Mucosa of rectum (tissue), 2 donors: Measurements from ENCODE around the gene CCNK.

Experiments
- H3K27ac ChIP-seq, 2 donors: one replicate each; pipeline ENCODE4 v1.7.0; 2013; ENCODE audit warnings: inconsistent platforms in 2 of 2, low read depth in 2 of 2, low read length in 2 of 2
- H3K27me3 ChIP-seq, 2 donors: one replicate each; pipeline ENCODE4 v1.7.0; 2013; ENCODE audit warnings: low read length in 2 of 2; ENCODE audit not compliant: control insufficient read depth in 2 of 2, insufficient read depth in 2 of 2
- H3K36me3 ChIP-seq, 2 donors: one replicate each; pipeline ENCODE4 v1.7.0; 2013; ENCODE audit warnings: low read length in 2 of 2; ENCODE audit not compliant: control insufficient read depth in 2 of 2, insufficient read depth in 2 of 2
- H3K4me1 ChIP-seq, 2 donors: one replicate each; pipeline ENCODE4 v1.7.0; 2013; ENCODE audit warnings: low read length in 2 of 2, mild to moderate bottlenecking in 1 of 2; ENCODE audit not compliant: control insufficient read depth in 2 of 2, insufficient read depth in 2 of 2
- H3K4me3 ChIP-seq, 2 donors: one replicate each; pipeline ENCODE4 v1.7.0; 2013; ENCODE audit warnings: low read length in 2 of 2
- H3K9ac ChIP-seq, 2 donors: one replicate each; pipeline ENCODE4 v1.7.0; 2013; ENCODE audit warnings: low read length in 2 of 2, low read depth in 1 of 2, mild to moderate bottlenecking in 1 of 2
- H3K9me3 ChIP-seq, 2 donors: one replicate each; pipeline ENCODE4 v1.7.0; 2013; ENCODE audit warnings: low read length in 2 of 2; ENCODE audit not compliant: control insufficient read depth in 2 of 2
- donor health status: healthy.
- donor health status: Normal muscosa, but diverticular disease.

CCNK gene

DNA sequence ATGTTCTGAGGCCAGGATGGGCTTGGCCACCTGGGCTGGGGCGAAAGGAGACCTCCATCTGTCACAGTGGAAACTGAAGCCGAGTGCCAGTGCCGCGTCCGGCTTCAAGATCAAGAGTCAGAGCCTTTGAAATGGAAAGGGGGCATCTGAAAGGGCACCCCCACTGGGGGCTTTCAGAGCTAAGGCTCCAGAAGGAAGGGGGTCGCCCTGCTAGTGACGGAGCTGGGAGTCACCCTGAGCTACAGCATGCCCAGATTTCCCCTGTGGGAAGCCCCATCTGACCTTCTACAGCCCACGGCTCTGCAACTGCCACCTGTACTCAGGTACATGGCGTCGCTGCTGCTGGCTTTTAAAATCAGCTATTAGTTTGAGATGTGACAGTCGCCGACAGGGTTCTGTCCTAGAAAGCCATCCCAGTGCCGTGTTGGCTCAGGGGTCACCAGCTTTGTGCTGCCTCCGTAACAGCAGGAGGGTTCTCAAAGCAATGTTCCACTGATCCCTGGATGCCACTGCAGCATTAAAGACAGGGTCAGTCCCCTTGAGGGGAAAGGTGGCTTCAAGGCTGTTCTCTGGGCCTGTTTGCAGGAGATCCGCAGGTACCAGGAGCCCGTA is 31.5 kb downstream of the CCNK start:
- Histone ChIP-seq H3K27me3 (no peaks in the 10 kb centered on the region), H3K36me3 (peaks cover 25 to 50% of the 10 kb centered on the region in 2 donors), H3K9ac (no peak overlapping the region), H3K27ac (no peak overlapping the region), H3K4me1 (no peaks in the 10 kb centered on the region), H3K4me3 (no peak overlapping the region), H3K9me3 (no peaks in the 10 kb centered on the region)

DNA sequence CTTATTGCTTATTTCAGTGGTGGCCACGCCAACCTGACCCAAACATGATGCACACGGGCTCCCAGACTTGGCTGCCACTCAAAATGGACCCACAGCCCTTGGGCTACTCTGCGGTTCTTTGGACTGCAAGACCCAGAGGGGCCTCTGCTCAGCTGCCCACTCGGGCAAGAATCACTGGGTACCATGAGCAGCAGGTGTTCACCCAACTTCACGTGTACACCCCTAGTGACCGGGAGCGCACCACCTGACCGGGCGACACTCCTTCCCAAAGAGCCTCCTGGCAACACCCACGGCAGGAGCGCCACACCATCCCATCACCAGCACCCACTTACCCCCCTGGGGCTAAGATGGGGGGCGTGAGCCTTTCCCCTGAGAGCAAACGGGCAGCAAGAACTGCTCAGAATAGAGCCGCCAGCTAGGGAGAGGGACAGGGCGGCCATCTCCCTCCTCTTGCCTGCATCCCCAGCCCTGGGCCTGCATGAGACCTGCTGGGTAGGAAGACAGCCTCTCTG is 32.0 kb downstream of the CCNK start:
- no peaks in the 10 kb centered on the region for H3K4me1 ChIP-seq
- H3K9ac ChIP-seq, result no peak overlapping the region
- H3K27ac ChIP-seq, result no peak overlapping the region
- H3K4me3 ChIP-seq, result no peak overlapping the region
- no peaks in the 10 kb centered on the region for H3K27me3 ChIP-seq
- H3K36me3 ChIP-seq, result peaks cover 19 to 45% of the 10 kb centered on the region in 2 donors
- no peaks in the 10 kb centered on the region for H3K9me3 ChIP-seq

- H3K4me3 ChIP-seq, result no peak overlapping the region
- no peaks in the 10 kb centered on the region for H3K27me3 ChIP-seq
- H3K9me3 ChIP-seq, result no peaks in the 10 kb centered on the region
- H3K27ac ChIP-seq, result no peak overlapping the region
- H3K36me3 ChIP-seq, result peaks cover 11 to 37% of the 10 kb centered on the region in 2 donors
- no peaks in the 10 kb centered on the region for H3K4me1 ChIP-seq
- no peak overlapping the region for H3K9ac ChIP-seq
Observed at GRCh38 chr14:99513946-99514551, 32.8 kb downstream of the CCNK start.

GRCh38 chr14:99514552-99515300 is 33.5 kb downstream of the CCNK start:
- H3K36me3 ChIP-seq, result peaks cover 10 to 30% of the 10 kb centered on the region in 2 donors

DNA sequence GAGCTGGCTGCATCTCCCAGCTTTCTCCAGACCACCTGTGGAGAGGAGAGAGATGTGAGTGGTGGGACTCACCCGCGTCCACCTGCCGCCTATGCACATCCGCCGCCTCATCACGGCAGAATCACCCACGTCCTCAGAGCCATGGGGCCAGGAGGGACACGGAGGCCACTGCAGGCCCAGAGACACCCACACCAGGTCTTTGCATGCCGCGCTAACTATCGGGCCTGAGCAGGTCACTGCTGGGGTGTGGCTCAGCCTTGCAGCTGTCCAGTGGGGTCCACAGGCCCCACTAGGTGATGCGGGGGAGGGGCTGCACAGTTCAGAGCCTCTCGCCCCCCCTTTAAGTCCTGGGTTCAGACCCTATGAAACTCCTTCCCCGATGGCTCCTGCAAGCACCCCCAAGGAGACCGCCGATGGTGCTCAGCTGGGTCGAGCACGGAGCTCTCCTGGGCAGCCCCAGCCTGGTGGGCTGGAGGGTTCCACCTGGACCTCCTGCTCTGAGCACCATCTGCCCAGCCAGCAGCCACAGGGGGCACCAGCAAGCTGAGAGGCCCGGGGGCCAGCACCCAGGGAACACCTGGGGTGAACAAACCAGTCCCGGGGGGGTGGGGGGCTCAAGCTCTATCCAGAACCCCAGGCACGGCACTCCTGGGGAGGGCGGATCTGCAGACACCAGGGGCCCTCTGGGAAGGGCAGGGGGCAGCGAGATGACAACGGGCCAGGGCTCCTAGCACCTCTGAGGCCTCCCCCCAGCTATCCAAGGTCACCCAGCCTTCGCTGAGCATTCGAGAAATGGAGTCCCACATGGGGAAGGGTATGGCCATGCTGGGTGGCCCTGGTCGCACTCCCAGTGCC is 34.3 kb downstream of the CCNK start:
- Histone ChIP-seq H3K27ac (no peak overlapping the region), H3K4me3 (no peak overlapping the region), H3K9me3 (no peaks in the 10 kb centered on the region), H3K4me1 (no peaks in the 10 kb centered on the region), H3K27me3 (no peaks in the 10 kb centered on the region), H3K9ac (no peak overlapping the region), H3K36me3 (peaks cover 10 to 28% of the 10 kb centered on the region in 2 donors)

More at GRCh38 chr14:99514552-99515300, 33.5 kb downstream of the CCNK start:
- Histone ChIP-seq H3K9me3 (no peaks in the 10 kb centered on the region), H3K4me1 (no peaks in the 10 kb centered on the region), H3K27me3 (no peaks in the 10 kb centered on the region), H3K9ac (no peak overlapping the region), H3K4me3 (no peak overlapping the region), H3K27ac (no peak overlapping the region)

DNA sequence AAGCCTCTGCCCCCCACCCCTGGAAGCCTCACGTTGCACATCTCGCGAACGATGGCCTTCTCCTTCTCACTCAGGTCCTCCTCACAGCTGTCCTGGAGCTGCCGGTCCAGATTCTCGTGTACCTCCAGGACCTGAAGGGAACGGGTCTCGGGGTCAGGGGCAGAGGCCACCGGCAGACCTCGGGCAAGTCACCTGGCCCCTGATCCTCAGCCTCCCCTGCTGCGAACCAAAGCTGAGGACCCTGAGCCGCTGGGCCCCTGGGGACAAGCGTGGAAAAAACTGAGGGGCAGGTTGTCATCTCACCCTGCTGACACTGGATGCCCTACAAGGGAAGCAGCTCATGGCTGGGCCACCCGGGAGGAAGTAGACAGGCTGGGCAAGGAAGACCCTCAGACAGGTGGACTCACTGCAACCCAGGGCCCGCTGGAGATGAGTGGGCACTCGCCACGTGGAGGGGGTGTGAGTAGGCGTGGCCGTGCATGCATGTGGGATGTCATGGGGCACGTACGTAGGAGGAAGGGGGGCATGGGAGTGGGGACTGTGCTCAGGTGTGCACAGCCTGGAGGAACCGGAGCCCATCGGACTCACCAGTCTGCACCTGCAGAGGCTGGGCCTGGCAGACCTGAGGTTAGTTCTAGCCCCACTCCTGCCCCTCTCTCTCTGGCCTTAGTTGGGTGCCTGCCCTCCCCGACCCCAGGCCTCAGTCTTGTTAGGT is 35.1 kb downstream of the CCNK start:
- Histone ChIP-seq H3K4me3 (no peak overlapping the region), H3K9ac (no peak overlapping the region), H3K27ac (no peak overlapping the region), H3K36me3 (peaks cover 6 to 28% of the 10 kb centered on the region in 2 donors), H3K27me3 (no peaks in the 10 kb centered on the region), H3K9me3 (no peaks in the 10 kb centered on the region), H3K4me1 (no peaks in the 10 kb centered on the region)

GRCh38 chr14:99516871-99517642 is 35.8 kb downstream of the CCNK start:
- peaks cover 10 to 21% of the 10 kb centered on the region in 2 donors for H3K36me3 ChIP-seq
- H3K27me3 ChIP-seq, result no peaks in the 10 kb centered on the region
- no peaks in the 10 kb centered on the region for H3K4me1 ChIP-seq
- no peak overlapping the region for H3K9ac ChIP-seq
- no peaks in the 10 kb centered on the region for H3K9me3 ChIP-seq
- H3K27ac ChIP-seq, result no peak overlapping the region
- H3K4me3 ChIP-seq, result no peak overlapping the region

DNA sequence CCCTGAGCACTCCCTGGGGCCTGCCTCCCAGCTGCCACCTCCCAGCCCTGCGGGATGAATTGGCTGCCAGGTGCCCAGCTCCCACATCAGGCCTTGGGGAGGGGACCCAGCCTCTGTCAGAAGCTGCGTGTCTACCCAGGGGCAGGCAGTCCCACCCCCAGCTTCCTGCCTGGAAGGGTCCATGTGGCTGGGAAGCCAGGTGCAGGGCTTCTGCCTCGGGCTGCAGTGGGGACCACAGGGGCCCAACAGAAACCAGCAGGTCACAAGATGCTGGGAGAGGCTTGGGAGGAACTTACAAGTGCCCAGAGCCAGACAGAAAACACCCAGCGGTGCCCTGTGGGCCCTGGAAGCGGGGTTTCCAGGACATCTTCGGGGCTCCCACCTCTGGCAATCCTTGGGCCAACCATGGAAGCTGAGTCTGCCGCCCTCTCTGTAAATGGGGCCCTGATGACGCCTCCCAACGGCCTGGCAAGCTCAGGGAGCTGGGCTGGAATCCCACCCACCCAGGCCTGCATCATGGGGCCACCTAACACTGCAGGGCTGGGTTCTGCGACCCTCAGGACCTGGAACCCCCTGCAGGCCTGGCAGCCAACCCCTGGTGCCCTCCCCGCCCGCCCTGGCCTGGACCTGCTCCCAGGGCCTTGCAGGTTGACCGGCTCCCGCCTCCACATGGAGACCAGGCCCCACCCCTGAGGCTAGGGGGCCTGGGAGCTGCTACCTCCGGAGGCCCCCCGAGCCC is 36.6 kb downstream of the CCNK start:
- no peaks in the 10 kb centered on the region for H3K4me1 ChIP-seq
- H3K9ac ChIP-seq, result no peak overlapping the region
- no peaks in the 10 kb centered on the region for H3K27me3 ChIP-seq
- no peak overlapping the region for H3K27ac ChIP-seq
- H3K36me3 ChIP-seq, result peaks cover 10 to 21% of the 10 kb centered on the region in 2 donors
- H3K4me3 ChIP-seq, result no peak overlapping the region
- no peaks in the 10 kb centered on the region for H3K9me3 ChIP-seq
